Measurements from ENCODE around the gene RPN2.
A peak's percentile ranks its signal among the peaks of the same experiment; 100 is the strongest.

RPN2 gene

DNA sequence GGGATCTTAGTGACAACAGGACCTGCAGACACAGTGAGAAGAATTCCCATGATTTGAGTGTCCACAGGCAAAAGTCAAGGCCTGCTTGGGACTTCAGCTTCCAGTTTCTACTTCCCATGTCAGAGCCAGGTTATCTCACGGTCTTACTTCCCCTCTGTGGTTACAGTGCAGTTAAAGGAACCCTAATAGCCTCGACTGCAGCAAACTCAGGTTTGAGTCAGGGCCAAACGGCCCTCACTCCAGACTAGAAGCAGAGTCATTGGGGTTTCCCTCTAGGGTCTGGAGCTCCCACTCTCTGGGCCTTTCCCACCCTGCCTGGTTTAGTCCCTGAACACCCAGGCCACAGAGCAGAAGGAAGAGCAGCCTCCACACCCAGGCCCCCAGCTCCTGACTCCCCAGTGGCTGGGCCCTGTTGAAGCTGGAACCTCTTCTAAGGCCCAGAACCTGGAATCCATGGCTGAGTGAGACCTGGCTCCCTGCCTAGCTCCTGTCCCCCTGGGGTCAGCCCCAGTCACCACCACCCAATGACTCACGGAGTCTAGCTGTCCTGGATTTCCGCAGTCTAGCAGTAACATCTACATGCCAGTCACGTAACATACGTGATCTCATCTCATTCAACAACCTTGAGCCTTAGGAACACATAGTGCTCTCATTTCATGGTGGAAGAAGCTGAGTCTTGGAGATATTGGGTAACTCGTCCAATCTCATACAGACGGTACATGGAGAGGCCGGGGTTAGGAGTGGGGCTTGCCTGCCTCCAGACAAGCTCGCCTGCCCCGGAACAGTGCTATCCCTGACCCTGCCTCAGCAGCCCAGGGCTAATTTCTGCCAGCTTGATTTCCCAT lies 91.7 kb downstream of the RPN2 start:
- peak; percentile 63 for DNase-seq

DNA sequence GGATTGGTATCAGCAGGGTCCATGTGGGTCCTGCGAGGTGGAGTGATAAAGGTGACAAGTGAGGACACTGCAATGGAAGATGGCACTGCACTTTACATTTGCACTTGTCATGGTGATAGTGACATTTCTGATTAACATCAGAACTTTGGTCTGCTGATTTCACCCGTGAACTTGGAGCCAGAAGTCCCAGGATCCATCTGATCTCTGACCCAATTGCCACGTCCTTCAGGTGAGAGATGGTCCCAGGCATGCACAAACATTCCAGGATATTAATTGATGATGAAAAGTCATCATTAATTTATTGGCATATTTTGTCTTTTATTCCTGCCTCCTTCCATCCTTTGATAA lies 92.3 kb downstream of the RPN2 start:
- no peak for DNase-seq

DNA sequence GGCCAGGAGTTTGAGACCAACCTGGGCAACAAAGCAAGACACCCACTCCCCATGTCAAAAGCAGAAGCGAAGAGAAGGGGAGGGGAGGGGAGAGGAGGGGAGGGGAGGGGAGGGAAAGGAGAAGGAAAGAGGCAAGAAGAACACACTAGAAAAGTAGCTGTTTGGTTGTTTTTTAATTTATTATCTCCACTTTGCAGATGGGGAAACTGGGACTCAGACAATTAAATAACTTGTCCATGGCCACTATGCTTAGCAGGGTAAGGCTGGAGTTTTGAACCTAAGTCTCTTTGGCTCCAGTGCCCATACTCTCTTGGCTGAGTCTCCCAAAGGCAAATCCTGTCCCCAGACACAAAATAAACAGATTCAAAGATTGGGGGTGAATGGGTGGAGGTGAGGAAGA lies 94.9 kb downstream of the RPN2 start:
- no peak for DNase-seq

DNA sequence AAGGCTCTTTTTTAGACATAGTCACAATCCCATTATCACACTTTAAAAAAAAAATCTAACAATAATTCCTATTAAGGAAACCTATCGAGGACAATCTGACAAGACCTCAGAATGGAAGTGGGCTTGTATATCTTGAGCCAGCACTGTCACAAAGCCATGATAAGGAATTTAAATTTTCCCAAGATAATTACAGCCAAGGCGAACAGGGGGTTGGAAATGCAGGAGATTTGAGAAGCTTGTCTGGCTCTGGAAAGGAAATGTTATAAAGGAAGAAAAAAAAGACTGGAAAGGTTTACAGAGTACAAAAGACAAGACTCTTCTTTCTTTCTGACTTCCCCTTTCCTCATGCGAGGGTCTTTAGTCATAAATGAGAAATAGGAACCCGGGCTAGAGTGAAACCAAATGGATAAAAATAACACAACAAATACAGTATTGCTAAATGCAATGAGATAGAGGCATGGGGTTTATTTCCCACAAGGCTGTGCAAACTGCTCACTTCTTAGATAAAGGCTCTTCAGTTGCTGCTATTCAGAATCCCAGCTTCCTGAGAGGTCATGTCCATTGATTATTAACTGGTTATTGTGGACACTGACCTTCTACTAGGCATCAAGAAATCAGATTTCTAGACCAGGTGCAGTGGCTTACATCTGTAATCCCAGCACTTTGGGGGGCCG lies 95.9 kb downstream of the RPN2 start:
- DNase-seq, result peak; percentile 21

DNA sequence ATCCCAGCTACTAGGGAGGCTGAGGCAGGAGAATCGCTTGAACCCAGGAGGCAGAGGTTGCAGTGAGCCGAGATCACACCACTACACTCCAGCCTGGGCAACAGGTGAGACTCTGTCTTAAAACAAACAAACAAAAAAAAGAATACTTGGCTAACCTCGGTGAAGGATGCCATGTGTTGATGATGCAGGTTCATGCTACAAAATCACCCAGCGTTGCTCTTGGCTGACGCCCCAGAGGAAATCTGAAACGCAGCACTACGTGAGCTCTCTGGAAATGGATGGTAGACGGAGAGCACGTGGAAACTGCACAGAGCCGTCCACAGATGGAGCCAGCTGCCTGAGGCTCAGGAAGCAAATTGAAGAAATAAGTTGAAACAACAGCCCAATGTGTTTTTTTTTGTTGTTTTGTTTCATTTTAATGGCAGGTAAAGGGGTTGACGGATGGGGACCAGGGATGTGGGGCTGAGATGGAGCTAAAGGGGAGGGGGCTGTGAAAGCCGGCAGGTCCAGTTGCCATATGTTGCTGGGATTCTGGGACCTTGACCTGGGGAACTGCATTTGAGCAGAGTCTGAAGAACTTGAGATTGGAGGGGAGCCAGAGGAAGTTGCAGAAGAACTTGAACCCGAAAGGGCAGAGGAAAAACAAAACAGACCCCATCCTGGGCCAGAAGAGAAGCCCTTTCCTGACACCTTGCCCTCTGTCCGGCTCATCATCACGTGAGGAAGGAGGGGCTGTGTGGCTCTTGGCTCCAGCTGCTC lies 97.5 kb downstream of the RPN2 start:
- peak; percentile 90 for DNase-seq

DNA sequence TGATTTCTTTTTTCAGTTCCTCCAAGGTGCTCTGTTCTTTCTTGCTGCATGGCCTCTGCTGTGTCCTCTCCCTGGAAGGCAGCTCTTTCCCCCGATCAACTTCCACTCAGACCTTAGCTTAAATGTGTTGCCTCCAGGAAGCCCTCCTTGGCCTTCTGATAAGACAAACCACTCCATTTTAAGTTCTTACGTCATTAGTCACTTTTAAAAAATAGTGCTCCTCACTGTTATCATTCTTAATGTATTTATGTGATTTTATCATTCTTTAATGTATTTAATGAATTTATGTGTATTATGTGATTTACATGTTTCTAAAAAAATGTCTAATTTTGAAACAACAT lies 98.1 kb downstream of the RPN2 start:
- no peak for DNase-seq

DNA sequence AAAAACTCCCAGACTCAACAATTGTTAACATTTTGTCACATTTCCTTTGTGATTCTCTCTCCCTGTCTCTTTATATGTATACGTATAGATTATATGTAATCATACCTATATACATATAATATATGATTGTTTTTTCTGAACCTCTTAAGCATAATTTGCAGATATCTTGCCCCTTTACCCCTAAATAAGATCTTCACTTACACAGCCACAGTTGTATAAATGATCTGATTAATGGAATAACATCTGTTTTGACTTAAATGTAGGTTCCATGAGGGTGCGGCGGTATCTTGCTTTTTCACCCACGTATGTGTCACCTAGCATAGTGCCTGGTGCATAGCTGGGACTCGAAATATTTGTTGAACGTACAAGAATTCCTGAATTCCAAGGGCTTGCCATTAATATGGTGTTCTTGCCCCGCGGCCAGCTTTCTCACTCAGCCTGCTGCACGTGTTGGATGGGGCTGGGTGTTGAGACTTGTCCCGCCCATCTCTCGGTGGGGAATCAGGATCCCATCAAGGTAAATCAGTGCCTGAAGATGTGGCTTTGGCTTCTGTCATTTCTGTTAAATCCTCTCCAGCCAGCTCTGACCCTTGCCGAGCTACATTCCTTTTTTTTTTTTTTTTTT lies 99.9 kb downstream of the RPN2 start:
- no peak for DNase-seq

DNA sequence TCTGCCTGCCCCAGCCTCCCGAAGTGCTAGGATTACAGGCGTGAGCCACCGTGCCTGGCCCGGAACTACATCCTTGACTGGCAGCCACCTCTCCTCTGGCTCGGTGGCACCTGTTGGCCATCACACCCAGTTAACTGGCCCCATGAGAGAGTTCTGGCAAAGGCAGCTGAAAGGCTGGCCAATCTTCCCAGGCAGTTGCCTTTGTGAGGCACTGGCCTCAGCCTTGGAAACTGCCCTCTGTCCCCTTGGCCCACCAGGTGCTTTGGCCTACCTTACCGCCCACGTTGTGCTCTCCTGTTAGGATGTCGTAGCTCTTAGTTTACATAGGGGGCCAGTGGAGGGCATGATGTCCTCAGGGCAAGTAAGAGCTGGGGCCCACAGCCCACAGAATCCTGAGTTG lies 100.7 kb downstream of the RPN2 start:
- no peak for DNase-seq

DNA sequence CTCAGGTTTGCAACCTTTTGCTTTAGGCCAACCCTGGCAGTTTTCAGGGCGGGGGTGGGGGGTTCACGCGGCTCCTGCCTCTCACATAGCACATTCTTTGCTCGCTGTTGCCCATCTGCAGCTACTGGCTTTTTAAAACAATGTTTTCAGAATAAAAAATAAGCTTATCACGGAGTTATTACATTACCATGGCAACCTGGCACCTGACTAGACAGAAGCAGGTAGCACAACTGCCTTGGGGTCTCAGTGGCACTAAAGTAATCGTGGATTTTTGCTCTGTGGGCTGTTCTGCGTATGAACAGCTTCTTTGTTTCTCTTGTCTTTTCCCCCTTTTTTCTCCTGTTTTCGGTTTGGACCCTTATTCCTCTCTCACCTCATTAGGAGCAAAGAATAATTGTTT lies 101.3 kb downstream of the RPN2 start:
- no peak for DNase-seq

DNA sequence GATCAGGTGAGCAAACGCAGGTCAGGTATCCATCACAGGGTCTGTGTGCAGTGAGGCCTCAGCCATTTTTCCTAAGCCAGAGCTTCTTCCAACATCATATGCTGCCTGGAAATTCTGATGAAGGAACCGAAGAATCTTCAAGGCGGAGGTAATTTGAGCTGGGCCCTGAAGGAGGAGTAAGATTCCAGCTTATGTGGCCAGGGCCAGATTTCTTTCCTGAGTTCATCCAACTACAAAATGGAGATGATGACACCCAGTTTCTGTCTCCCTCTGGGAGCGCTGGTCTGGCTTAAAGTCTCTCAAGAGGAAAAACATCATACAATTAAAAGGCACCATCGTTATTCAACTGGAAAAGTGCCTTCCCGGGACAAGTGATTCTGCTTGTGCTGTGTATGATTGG lies 103.4 kb downstream of the RPN2 start:
- DNase-seq, result no peak

DNA sequence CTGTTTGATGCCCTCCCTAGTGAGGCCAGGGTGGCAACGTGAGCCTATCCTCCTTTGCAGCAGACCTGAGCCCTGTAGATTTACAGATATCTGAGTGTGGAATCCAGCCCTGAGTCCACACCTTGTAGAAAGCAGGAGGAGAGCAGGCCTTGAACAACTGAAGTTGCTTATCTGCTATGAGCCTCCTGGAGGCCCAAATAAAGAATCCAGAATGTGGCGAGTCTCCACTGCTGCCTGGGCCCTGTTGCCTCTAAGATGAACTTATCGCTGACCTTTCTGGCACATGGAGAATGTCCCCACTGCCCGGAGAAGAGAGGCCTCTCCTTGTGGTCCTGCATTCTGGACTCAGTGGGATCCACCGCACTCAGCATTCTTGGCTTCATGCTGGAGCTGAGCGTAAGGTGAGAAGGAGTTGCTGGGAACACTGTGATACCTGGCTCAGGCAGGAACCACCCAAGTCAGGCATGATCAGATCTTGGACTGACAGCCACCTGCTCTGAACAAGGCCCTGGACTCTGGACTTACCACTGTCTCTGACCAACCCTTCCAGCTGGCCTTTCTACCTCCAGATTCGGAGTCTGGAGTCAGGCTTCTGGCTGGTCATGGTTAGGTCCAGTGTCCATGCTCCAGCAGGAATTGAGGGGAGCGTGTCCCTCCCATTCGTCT lies 104.5 kb downstream of the RPN2 start:
- DNase-seq, result no peak

DNA sequence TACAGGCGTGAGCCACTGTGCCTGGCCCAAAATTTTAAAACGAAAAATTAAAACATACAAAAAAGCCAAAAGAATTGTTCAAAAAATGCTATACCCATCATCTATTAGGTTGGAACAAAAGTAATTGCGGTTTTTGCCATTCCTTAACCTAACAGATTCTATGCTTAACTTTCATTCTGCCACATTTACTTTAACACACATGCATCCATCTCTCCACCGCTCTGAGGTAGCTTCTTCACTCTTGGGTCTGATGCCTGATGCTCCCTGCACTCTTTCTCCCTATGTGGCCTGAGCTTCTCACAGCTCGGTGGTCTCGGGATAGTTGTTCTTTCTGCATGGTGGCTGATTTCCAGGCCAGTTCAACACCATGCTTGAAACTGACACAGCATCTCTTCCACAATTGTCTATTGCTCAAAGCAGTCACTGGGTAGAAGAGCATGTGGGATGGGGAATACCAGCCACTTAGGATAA lies 105.6 kb downstream of the RPN2 start:
- DNase-seq, result no peak

DNA sequence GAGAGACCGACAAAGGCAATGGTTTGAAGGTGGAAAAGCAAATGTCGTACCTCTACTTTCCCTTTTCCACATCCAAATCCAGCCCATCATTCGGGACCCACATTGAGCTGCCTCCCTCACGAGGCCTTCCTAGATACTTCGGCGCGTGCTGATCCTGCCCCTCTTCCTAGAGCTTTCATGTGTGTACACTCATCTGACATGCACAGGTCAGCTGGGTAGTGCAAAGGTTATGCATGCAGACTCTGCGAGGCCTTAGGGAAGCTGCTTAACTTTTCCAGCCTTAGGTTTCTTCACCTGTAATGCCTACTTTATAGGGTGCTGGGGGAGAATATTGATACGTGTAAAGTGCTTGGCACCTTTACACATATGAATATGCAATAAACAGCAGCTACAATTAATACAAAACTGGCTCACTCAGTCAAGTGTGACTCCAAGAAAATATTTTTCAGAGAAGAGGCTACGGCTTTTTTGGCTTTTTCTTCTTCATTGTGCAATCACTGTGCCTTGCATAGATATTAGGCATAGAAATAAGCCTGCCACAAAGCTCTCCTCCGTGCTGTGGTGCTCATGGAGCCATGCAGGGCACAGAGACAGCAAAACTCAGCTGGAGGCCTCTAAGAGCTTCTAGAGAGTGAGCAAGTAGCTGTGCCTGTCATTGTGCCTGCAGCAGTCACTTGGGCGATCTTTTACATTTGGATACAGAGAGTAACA lies 106.7 kb downstream of the RPN2 start:
- DNase-seq, result no peak

DNA sequence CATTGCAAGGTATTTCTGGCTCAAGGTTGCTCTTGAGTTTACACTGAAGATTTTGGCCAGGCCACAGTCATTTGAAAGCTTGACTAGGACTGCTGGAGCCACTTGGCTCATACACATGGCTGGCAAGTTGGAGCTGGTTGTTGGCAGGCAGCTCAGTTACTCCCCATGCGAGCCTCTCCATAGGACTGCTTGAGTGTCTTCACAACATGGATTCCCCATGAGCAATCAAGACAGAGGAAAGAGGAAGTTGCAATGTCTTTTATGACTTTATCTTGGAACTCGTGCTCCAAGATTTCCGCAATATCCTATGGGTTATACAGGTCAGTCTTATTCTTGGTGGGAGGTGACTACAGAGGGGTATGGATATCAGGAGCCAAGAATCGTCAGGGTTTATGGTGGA lies 109.0 kb downstream of the RPN2 start:
- no peak for DNase-seq

DNA sequence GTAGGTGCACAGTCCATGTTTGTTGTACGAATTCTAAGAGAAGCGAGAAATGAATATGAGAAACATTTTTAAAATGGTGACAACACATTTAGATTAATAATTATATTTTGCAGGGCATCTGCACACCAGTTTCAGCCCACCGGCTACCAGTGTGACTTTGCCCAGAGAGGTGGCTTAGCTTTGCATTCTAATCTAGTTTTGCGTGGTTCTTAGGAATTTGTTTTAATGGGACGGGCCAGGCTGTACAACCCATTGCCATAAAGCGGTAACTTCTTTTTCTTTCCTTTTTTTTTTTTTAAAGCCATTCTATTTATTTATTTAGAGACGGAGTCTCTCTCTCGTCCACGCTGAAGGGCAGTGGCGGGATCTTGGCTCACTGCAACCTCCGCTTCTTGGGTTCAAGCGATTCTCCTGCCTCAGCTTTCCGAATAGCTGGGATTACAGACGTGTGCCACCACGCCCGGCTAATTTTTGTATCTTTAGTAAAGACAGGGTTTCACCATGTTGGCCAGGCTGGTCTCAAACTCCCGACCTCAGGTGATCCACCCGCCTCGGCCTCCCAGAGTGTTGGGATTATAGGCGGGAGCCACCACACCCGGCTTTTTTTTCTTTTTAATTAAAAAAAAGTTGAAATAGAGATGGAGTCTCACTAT lies 111.2 kb downstream of the RPN2 start:
- no peak for DNase-seq

All from RPMI8226 (cell line).